Measurements from ENCODE around the gene AGXT. TPM values are rescaled to one million over a fixed set of nuclear protein-coding genes. Genes with fewer than 3 reads are reported as not detected.

Gene AGXT
- total and polyA plus RNA-seq, 4 donors = 0.05 to 0.61 (median 0.16) TPM; not detected in 1

DNA sequence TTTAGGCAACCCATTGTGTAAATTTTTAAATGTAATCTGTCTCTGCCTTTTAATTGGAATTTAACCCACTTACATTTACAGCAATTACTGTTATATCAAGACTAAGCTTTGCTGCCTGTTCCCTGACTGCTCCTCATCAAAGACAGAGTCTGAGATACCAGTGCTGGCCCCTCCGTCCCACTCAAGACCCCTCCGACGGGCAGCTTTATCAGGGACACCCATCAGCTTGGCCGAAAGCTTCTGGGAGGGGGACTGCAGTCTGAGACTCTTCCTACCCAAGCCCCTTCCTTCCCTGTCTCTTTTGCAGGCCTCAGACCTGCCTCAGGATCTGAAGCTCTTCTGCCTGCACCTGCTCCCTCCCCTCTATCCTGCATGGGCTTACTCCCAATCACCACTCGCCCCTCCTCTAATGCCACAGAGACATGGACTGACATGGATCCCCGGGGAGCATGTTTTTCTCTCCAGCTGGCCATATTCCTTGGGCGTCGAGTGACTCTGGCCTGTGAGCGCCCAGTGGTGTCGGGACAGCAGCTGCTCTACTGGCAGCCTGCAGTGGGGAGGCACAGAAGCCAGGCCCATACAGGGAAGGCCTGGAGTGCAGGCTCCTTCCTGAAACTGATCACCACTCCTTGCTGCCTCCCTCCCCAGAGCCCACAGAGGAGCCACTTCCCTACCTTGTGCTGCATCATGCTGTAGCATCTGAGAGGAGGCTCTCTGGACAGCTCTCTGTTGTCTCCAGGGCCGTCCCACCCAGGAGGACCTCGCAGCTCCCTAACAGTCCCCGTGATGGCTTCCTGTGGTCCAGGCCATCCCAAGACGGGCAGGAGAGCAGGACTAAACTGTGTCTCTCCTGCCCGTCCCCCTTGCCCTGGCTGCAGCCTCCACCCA, 44.9 kb upstream of the AGXT start:
- Histone ChIP-seq H3K4me1 (ENCODE audit: control insufficient read depth in 5 of 5, insufficient read depth in 5 of 5, low read length in 5 of 5) (peaks cover 0 to 12% (median 3%) of the 10 kb centered on the region in 5 donors), H3K36me3 (ENCODE audit: control insufficient read depth in 4 of 4, insufficient read depth in 4 of 4, low read length in 4 of 4) (no peaks in the 10 kb centered on the region), H3K27ac (ENCODE audit: low read depth in 1 of 2, low read length in 1 of 2) (no peak overlapping the region), H3K9me3 (ENCODE audit: control insufficient read depth in 4 of 4, insufficient read depth in 3 of 4, low read length in 3 of 4) (peaks cover 0 to 11% (median 0%) of the 10 kb centered on the region in 4 donors), H3K4me3 (no peak overlapping the region), H3K27me3 (ENCODE audit: control insufficient read depth in 3 of 3, insufficient read depth in 3 of 3, low read length in 2 of 3) (peaks cover 15 to 65% (median 56%) of the 10 kb centered on the region in 3 donors), H3K9ac (ENCODE audit: insufficient read depth in 1 of 2, low read length in 2 of 2) (no peak overlapping the region)
- ATAC-seq (ENCODE audit: insufficient read depth, low FRiP score) (no peak), DNase-seq (no peak)
- TF ChIP-seq, protein P1, sequence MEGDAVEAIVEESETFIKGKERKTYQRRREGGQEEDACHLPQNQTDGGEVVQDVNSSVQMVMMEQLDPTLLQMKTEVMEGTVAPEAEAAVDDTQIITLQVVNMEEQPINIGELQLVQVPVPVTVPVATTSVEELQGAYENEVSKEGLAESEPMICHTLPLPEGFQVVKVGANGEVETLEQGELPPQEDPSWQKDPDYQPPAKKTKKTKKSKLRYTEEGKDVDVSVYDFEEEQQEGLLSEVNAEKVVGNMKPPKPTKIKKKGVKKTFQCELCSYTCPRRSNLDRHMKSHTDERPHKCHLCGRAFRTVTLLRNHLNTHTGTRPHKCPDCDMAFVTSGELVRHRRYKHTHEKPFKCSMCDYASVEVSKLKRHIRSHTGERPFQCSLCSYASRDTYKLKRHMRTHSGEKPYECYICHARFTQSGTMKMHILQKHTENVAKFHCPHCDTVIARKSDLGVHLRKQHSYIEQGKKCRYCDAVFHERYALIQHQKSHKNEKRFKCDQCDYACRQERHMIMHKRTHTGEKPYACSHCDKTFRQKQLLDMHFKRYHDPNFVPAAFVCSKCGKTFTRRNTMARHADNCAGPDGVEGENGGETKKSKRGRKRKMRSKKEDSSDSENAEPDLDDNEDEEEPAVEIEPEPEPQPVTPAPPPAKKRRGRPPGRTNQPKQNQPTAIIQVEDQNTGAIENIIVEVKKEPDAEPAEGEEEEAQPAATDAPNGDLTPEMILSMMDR (IDR thresholded peaks at IDR 0.05; ENCODE audit: control extremely low read depth, extremely low read depth) = no peak
- 80 to 86% methylated on average over 15 of the region's 15 CpGs for WGBS, 2 donors

DNA sequence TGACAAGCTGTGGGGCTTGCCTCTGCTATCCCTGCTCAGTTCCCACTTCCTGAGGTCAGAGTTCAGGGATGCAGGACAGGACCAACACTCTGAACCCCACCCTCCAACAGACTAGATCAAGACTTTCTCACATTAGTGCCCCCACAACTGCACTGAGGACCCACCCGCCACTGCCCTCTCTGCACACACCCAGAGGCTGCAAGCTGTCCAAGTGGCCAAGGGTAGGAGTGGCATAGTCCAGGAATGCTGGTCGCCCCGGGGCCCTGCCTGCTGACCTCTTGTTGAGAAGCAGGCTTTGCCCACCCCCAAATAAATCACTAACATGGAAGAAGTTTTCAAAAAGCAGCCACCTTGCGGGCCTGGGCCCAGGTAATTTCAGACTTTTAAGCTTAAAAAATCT, 43.1 kb upstream of the AGXT start:
- Histone ChIP-seq H3K4me3 (no peak overlapping the region), H3K27me3 (ENCODE audit: control insufficient read depth in 3 of 3, insufficient read depth in 3 of 3, low read length in 2 of 3) (peaks cover 0 to 76% (median 72%) of the 10 kb centered on the region in 3 donors), H3K4me1 (ENCODE audit: control insufficient read depth in 5 of 5, insufficient read depth in 5 of 5, low read length in 5 of 5) (peaks cover 0 to 3% (median 0%) of the 10 kb centered on the region in 5 donors), H3K27ac (ENCODE audit: low read depth in 1 of 2, low read length in 1 of 2) (no peak overlapping the region), H3K9ac (ENCODE audit: insufficient read depth in 1 of 2, low read length in 2 of 2) (no peak overlapping the region), H3K36me3 (ENCODE audit: control insufficient read depth in 4 of 4, insufficient read depth in 4 of 4, low read length in 4 of 4) (no peaks in the 10 kb centered on the region), H3K9me3 (ENCODE audit: control insufficient read depth in 4 of 4, insufficient read depth in 3 of 4, low read length in 3 of 4) (peaks cover 0 to 9% (median 0%) of the 10 kb centered on the region in 4 donors)
- ATAC-seq (ENCODE audit: insufficient read depth, low FRiP score) (no peak), DNase-seq (no peak)
- 77 to 80% methylated on average over 4 of the region's 4 CpGs for WGBS, 2 donors
- TF ChIP-seq, protein P1 (IDR thresholded peaks at IDR 0.05; ENCODE audit: control extremely low read depth, extremely low read depth) = no peak

DNA sequence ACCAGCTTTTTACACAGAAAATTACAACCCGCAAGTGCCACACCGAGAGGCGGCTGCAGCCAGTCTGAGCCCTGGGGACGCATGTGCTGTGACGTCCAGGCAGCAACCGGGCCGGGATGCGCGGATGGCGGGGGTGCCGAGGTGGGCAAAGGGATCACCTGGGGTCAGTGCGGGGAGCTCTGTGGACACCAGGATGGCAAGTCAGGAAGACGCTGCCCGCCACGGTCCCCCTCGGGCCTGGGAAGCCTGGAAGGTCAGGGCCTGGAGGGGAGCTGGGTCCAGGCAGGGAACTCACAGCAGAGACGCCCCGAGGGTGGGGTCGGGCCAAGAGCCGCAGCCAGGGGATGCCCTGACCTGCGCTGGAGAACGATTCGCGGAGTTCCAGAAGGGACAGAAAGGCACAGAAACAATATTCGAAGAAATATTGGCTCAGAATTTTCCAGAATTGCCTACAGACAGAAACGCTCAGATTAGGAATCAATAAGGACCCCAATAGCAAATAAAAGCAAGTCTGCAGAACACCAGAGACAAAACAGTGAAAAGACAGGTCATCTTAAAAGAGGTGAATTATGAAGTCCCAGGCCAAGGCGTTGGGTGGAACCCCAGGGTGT, 36.9 kb upstream of the AGXT start:
- Histone ChIP-seq H3K36me3 (ENCODE audit: control insufficient read depth in 4 of 4, insufficient read depth in 4 of 4, low read length in 4 of 4) (no peaks in the 10 kb centered on the region), H3K27me3 (ENCODE audit: control insufficient read depth in 3 of 3, insufficient read depth in 3 of 3, low read length in 2 of 3) (peaks cover 0 to 40% (median 35%) of the 10 kb centered on the region in 3 donors), H3K27ac (ENCODE audit: low read depth in 1 of 2, low read length in 1 of 2) (no peak overlapping the region), H3K4me1 (ENCODE audit: control insufficient read depth in 5 of 5, insufficient read depth in 5 of 5, low read length in 5 of 5) (peaks cover 0 to 6% (median 2%) of the 10 kb centered on the region in 5 donors), H3K9ac (ENCODE audit: insufficient read depth in 1 of 2, low read length in 2 of 2) (no peak overlapping the region), H3K4me3 (no peak overlapping the region), H3K9me3 (ENCODE audit: control insufficient read depth in 4 of 4, insufficient read depth in 3 of 4, low read length in 3 of 4) (no peaks in the 10 kb centered on the region)
- ATAC-seq (ENCODE audit: insufficient read depth, low FRiP score) = no peak
- no peak for DNase-seq
- TF ChIP-seq, protein P1 (IDR thresholded peaks at IDR 0.05; ENCODE audit: control extremely low read depth, extremely low read depth) = no peak
- 7 to 10% methylated on average over 27 of the region's 27 CpGs for WGBS, 2 donors

Data from lung (tissue), 12 donors.